MCF 10A (cell line): ENCODE data around the gene KCNG1. TPM values are rescaled to one million over a fixed set of nuclear protein-coding genes. Genes with fewer than 3 reads are reported as not detected.
A peak's percentile ranks its signal among the peaks of the same experiment; 100 is the strongest.

Source experiments
- BruUV-seq: library from RNA; stranded (reverse); fragments of 400-500 nt; replicated peaks from 2 replicates; lab custom pipeline; 2021; lab: Mats Ljungman, UMichigan
- CTCF ChIA-PET: fragments of 300-600 bp; sonication (Branson Sonifier 250); formaldehyde crosslinking; extraction: SDS; loops from one replicate; lab custom pipeline; 2021; ENCODE audit warnings: antibody characterized with exemption, inconsistent platforms; lab: Yijun Ruan, JAX
- POLR2A ChIA-PET: fragments of 300-600, 350-650 bp; sonication (Branson Sonifier 250); formaldehyde crosslinking; extraction: SDS; loops from one replicate; lab custom pipeline; 2020; ENCODE audit warnings: antibody characterized with exemption, inconsistent platforms; lab: Yijun Ruan, JAX
- DNase-seq: peaks from one replicate; pipeline ENCODE4 v3.0.0-alpha.2; 2018; ENCODE audit not compliant: unreplicated experiment
- H3K27ac Mint-ChIP-seq: one replicate; pipeline ENCODE4 v1.8.0; 2022; ENCODE audit warnings: mild to moderate bottlenecking, low read depth, mixed read lengths; ENCODE audit not compliant: unreplicated experiment
- H3K27me3 Mint-ChIP-seq: one replicate; pipeline ENCODE4 v1.8.0; 2022; ENCODE audit warnings: mixed read lengths; ENCODE audit not compliant: insufficient read depth, unreplicated experiment
- H3K36me3 Mint-ChIP-seq: one replicate; pipeline ENCODE4 v1.8.0; 2022; ENCODE audit warnings: mild to moderate bottlenecking, moderate library complexity, mixed read lengths; ENCODE audit not compliant: insufficient read depth, unreplicated experiment
- H3K4me1 Mint-ChIP-seq: one replicate; pipeline ENCODE4 v1.8.0; 2022; ENCODE audit warnings: mixed read lengths; ENCODE audit not compliant: insufficient read depth, unreplicated experiment
- H3K4me3 Mint-ChIP-seq: one replicate; pipeline ENCODE4 v1.8.0; 2022; ENCODE audit warnings: mild to moderate bottlenecking, moderate library complexity, mixed read lengths; ENCODE audit not compliant: unreplicated experiment
- H3K9me3 Mint-ChIP-seq: one replicate; pipeline ENCODE4 v1.8.0; 2022; ENCODE audit warnings: mixed read lengths; ENCODE audit not compliant: unreplicated experiment
- intact Hi-C: fragments of 100-400 bp; cut with micrococcal nuclease; formaldehyde crosslinking; loops from 2 replicates; pipeline ENCODE4 v1.14.1; 2022
- total RNA-seq: library from RNA; stranded (reverse); gene quantifications from 2 replicates; pipeline ENCODE4 v1.2.3, GENCODE V29; 2022
- TF ChIP-seq, protein P1 (sequence below): fragments of 200-600 bp; IDR thresholded peaks from one replicate; pipeline ENCODE4 v1.8.0; 2022; ENCODE audit warnings: antibody characterized with exemption, mild to moderate bottlenecking; ENCODE audit not compliant: unreplicated experiment

KCNG1 gene
- total RNA-seq, 1 experiment from 2014 or later = 24.8 TPM

DNA sequence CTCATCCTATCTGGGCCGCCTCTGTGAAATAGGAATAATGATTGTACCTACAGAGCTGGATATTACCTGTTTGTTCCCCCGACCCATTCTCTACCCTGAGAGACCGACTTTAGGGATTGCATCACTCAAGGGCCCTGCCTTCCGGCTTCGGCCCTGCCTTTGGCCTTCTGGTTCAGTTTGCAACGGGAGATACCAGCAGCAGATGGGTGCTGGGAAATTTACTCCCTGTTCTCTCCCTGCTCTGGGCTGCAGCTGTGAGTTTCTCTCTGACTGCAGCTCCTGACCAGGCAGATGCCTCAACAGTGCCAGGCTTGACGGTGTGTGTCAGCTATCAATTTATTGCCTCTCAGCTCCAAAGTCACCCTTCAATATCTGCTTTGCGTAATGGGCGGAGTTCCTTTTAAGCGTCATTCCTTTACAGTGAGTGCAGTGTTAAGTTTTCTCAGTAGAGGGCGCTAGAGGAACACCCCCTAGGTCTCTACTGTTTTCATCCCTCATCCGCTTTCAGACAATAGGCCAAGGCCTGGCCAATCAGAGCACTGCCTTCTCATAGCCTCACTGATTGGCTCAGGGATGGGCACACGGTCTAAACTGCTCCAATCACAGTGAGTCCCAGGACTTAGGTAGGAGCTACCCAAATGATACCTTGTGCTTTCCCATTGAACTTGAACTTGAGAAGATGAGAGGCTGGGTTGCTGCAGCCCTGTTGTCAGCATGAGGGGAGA is 30.0 kb downstream of the KCNG1 start:
- H3K9me3 Mint-ChIP-seq = no peaks in the 10 kb centered on the region
- POLR2A ChIA-PET = interaction anchor here (0.6 to 5.3 kb wide), 24 partner anchors 8 to 780 kb away, joined by 3 to 50 read pairs (median 4); partner anchors contain the start of genes BCAS4, DPM1, KCNG1 and MOCS3
- BruUV-seq = no TSS peak

DNA sequence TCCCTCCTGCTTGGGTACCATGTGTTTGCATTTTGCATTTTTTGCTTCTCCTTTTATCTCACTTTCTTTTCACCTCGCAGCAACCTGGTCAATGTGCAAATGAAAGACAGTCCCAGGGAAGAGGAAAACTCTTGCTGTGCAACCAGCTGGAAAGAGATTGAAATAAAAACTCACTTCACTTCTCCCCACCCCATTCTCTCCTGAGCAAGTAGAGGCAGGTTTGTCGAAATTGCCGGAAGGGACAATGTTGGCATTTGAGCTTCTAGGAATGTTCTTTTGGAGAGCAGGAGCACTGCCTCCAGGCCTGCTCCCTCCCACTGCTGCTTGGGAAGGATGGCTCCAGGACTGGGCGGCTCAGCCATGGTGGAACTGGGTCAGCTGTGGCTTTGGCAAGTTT is 30.6 kb downstream of the KCNG1 start:
- H3K4me3 Mint-ChIP-seq = no peak overlapping the region
- no peaks in the 10 kb centered on the region for H3K36me3 Mint-ChIP-seq
- POLR2A ChIA-PET = interaction anchor here (0.6 to 5.3 kb wide), 23 partner anchors 9 to 781 kb away, joined by 3 to 50 read pairs (median 4); partner anchors contain the start of genes BCAS4, DPM1, KCNG1 and MOCS3
- no peak overlapping the region for H3K27ac Mint-ChIP-seq
- BruUV-seq = no TSS peak
- CTCF ChIA-PET = interaction anchor here (0.6 to 22.3 kb wide), 61 partner anchors 10 to 1091 kb away, joined by 3 to 810 read pairs (median 4); partner anchors contain the start of genes DPM1 and MOCS3
- peaks cover 13% of the 10 kb centered on the region for H3K4me1 Mint-ChIP-seq
- peak; percentile 81 for DNase-seq
- TF ChIP-seq, protein P1, sequence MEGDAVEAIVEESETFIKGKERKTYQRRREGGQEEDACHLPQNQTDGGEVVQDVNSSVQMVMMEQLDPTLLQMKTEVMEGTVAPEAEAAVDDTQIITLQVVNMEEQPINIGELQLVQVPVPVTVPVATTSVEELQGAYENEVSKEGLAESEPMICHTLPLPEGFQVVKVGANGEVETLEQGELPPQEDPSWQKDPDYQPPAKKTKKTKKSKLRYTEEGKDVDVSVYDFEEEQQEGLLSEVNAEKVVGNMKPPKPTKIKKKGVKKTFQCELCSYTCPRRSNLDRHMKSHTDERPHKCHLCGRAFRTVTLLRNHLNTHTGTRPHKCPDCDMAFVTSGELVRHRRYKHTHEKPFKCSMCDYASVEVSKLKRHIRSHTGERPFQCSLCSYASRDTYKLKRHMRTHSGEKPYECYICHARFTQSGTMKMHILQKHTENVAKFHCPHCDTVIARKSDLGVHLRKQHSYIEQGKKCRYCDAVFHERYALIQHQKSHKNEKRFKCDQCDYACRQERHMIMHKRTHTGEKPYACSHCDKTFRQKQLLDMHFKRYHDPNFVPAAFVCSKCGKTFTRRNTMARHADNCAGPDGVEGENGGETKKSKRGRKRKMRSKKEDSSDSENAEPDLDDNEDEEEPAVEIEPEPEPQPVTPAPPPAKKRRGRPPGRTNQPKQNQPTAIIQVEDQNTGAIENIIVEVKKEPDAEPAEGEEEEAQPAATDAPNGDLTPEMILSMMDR = no peak
- H3K27me3 Mint-ChIP-seq = no peaks in the 10 kb centered on the region
- H3K9me3 Mint-ChIP-seq = no peaks in the 10 kb centered on the region
- intact Hi-C loops = no loop called here

More for the DNA sequence above, 30.0 kb downstream of the KCNG1 start:
- no peaks in the 10 kb centered on the region for H3K27me3 Mint-ChIP-seq
- no peak overlapping the region for H3K27ac Mint-ChIP-seq
- peak; percentile 77 for DNase-seq
- TF ChIP-seq, protein P1 = peak; percentile 80
- H3K4me1 Mint-ChIP-seq = peaks cover 13% of the 10 kb centered on the region
- CTCF ChIA-PET = interaction anchor here (0.6 to 22.3 kb wide), 68 partner anchors 8 to 1091 kb away, joined by 3 to 810 read pairs (median 4); partner anchors contain the start of genes DPM1 and MOCS3
- H3K4me3 Mint-ChIP-seq = no peak overlapping the region
- no peaks in the 10 kb centered on the region for H3K36me3 Mint-ChIP-seq
- intact Hi-C loops = loop anchor here (1.0 kb wide), 1 partner anchor 313 kb away; no protein-coding TSS in a partner anchor

DNA sequence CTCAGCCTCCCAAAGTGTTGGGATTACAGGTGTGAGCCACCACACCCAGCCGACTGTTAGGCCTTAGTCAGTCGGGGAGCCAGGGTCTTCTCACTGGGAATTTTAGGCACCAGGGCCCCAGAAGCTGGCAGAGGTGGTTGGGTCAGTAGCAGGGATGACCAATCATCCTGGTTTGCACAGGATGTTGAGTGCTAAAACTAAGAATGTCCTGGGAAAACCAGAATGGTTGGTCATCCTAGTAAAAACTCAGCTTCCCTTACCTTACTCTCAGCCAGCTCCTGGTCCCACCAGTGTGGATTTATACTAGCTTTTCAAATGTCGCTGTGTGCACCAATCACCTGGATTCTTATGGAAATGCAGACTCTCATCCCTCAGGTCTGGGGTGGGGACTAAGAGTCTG is 31.8 kb downstream of the KCNG1 start:
- intact Hi-C loops = no loop called here
- no TSS peak for BruUV-seq
- no peaks in the 10 kb centered on the region for H3K36me3 Mint-ChIP-seq
- CTCF ChIA-PET = interaction anchor here (0.6 to 22.3 kb wide), 13 partner anchors 9 to 1091 kb away, joined by 3 to 810 read pairs (median 5); no protein-coding TSS in a partner anchor
- TF ChIP-seq, protein P1 = no peak
- DNase-seq = no peak
- POLR2A ChIA-PET = interaction anchor here (2.7 to 5.3 kb wide), 3 partner anchors 8 to 316 kb away, joined by 13 to 50 read pairs (median 28); no protein-coding TSS in a partner anchor
- no peak overlapping the region for H3K27ac Mint-ChIP-seq
- peaks cover 13% of the 10 kb centered on the region for H3K4me1 Mint-ChIP-seq
- H3K4me3 Mint-ChIP-seq = no peak overlapping the region
- H3K27me3 Mint-ChIP-seq = no peaks in the 10 kb centered on the region
- H3K9me3 Mint-ChIP-seq = no peaks in the 10 kb centered on the region
